ENCODE results near the gene OR51E1. TPM values are rescaled to one million over a fixed set of nuclear protein-coding genes. Genes with fewer than 3 reads are reported as not detected.

OR51E1 gene
- total RNA-seq, 2 experiments from 2014 or later: 0.09 TPM; not detected in 1

GRCh38 chr11:4684631-4685285 is 41.0 kb downstream of the OR51E1 start:
- Histone ChIP-seq H3K4me3 (ENCODE audit: low read depth, low read length, poor library complexity, severe bottlenecking) (no peak overlapping the region), H3K79me2 (ENCODE audit: insufficient read depth, low read depth, low read length) (no peaks in the 10 kb centered on the region), H3K4me1 (ENCODE audit: insufficient read depth, low read length, poor library complexity, severe bottlenecking) (no peaks in the 10 kb centered on the region), H3K9me2 (ENCODE audit: insufficient read depth, low read length) (no peaks in the 10 kb centered on the region), H4K20me1 (ENCODE audit: insufficient read depth, low read length) (no peaks in the 10 kb centered on the region), H3K36me3 (ENCODE audit: insufficient read depth, low read length) (no peaks in the 10 kb centered on the region), H3K9me3 (ENCODE audit: low read length) (no peaks in the 10 kb centered on the region), H2AFZ (ENCODE audit: low read length) (no peak overlapping the region), H3K4me2 (ENCODE audit: low read length) (no peak overlapping the region), H3K27ac (ENCODE audit: low read depth, low read length, poor library complexity, severe bottlenecking) (no peak overlapping the region)
- no peak for DNase-seq (ENCODE audit: low spot score)
- no peak for TF ChIP-seq EZH2phosphoT487 (IDR thresholded peaks at IDR 0.05; ENCODE audit: borderline replicate concordance, low read depth, low read length)
- TF ChIP-seq, protein P1, sequence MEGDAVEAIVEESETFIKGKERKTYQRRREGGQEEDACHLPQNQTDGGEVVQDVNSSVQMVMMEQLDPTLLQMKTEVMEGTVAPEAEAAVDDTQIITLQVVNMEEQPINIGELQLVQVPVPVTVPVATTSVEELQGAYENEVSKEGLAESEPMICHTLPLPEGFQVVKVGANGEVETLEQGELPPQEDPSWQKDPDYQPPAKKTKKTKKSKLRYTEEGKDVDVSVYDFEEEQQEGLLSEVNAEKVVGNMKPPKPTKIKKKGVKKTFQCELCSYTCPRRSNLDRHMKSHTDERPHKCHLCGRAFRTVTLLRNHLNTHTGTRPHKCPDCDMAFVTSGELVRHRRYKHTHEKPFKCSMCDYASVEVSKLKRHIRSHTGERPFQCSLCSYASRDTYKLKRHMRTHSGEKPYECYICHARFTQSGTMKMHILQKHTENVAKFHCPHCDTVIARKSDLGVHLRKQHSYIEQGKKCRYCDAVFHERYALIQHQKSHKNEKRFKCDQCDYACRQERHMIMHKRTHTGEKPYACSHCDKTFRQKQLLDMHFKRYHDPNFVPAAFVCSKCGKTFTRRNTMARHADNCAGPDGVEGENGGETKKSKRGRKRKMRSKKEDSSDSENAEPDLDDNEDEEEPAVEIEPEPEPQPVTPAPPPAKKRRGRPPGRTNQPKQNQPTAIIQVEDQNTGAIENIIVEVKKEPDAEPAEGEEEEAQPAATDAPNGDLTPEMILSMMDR (conservative IDR thresholded peaks at IDR 0.05; ENCODE audit: low read length): no peak
- BruUV-seq (replicated peaks): no TSS peak
- POLR2A ChIA-PET: no interaction called here
- CTCF ChIA-PET (ENCODE audit: unreplicated experiment): interaction anchor here (0.5 kb wide), 1 partner anchor 981 kb away, joined by 3 read pairs; no protein-coding TSS in a partner anchor
- intact Hi-C loops (cut with micrococcal nuclease; ENCODE audit: unreplicated experiment): no loop called here

GRCh38 chr11:4695442-4695841 is 51.7 kb downstream of the OR51E1 start:
- Histone ChIP-seq H3K27ac (ENCODE audit: low read depth, low read length, poor library complexity, severe bottlenecking) (no peak overlapping the region), H3K79me2 (ENCODE audit: insufficient read depth, low read depth, low read length) (no peaks in the 10 kb centered on the region), H3K4me2 (ENCODE audit: low read length) (no peak overlapping the region), H3K9me3 (ENCODE audit: low read length) (no peaks in the 10 kb centered on the region), H3K4me1 (ENCODE audit: insufficient read depth, low read length, poor library complexity, severe bottlenecking) (no peaks in the 10 kb centered on the region), H4K20me1 (ENCODE audit: insufficient read depth, low read length) (no peaks in the 10 kb centered on the region), H3K9me2 (ENCODE audit: insufficient read depth, low read length) (no peaks in the 10 kb centered on the region), H3K36me3 (ENCODE audit: insufficient read depth, low read length) (no peaks in the 10 kb centered on the region), H3K4me3 (ENCODE audit: low read depth, low read length, poor library complexity, severe bottlenecking) (no peak overlapping the region), H2AFZ (ENCODE audit: low read length) (no peak overlapping the region)
- intact Hi-C loops (cut with micrococcal nuclease; ENCODE audit: unreplicated experiment): no loop called here
- BruUV-seq (replicated peaks): no TSS peak
- CTCF ChIA-PET (ENCODE audit: unreplicated experiment): no interaction called here
- POLR2A ChIA-PET: no interaction called here
- DNase-seq (ENCODE audit: low spot score): no peak
- no peak for TF ChIP-seq EZH2phosphoT487 (IDR thresholded peaks at IDR 0.05; ENCODE audit: borderline replicate concordance, low read depth, low read length)
- TF ChIP-seq, protein P1 (conservative IDR thresholded peaks at IDR 0.05; ENCODE audit: low read length): no peak

- TF ChIP-seq EZH2phosphoT487 (IDR thresholded peaks at IDR 0.05; ENCODE audit: borderline replicate concordance, low read depth, low read length): no peak
- TF ChIP-seq, protein P1 (conservative IDR thresholded peaks at IDR 0.05; ENCODE audit: low read length): no peak
- no peaks in the 10 kb centered on the region for H3K9me2 ChIP-seq (ENCODE audit: insufficient read depth, low read length)
- H4K20me1 ChIP-seq (ENCODE audit: insufficient read depth, low read length): no peaks in the 10 kb centered on the region
- H3K27ac ChIP-seq (ENCODE audit: low read depth, low read length, poor library complexity, severe bottlenecking): no peak within 1 kb of the TSS
- no peaks in the 10 kb centered on the region for H3K4me1 ChIP-seq (ENCODE audit: insufficient read depth, low read length, poor library complexity, severe bottlenecking)
- POLR2A ChIA-PET: no interaction called here
- H3K4me3 ChIP-seq (ENCODE audit: low read depth, low read length, poor library complexity, severe bottlenecking): no peak within 1 kb of the TSS
- H3K36me3 ChIP-seq (ENCODE audit: insufficient read depth, low read length): no peaks in the 10 kb centered on the region
- DNase-seq (ENCODE audit: low spot score): no peak
- intact Hi-C loops (cut with micrococcal nuclease; ENCODE audit: unreplicated experiment): no loop called here
- H2AFZ ChIP-seq (ENCODE audit: low read length): no peak within 1 kb of the TSS
- CTCF ChIA-PET (ENCODE audit: unreplicated experiment): no interaction called here
- no peaks in the 10 kb centered on the region for H3K79me2 ChIP-seq (ENCODE audit: insufficient read depth, low read depth, low read length)
- H3K4me2 ChIP-seq (ENCODE audit: low read length): no peak within 1 kb of the TSS
- BruUV-seq (replicated peaks): no TSS peak
- H3K9me3 ChIP-seq (ENCODE audit: low read length): no peaks in the 10 kb centered on the region
These were observed 53.8 kb downstream of the OR51E1 start, which contains the start of gene OR51E2 for GRCh38 chr11:4697585-4697984. OR51E2 (minus strand) TSS chr11:4697853; CDS start chr11:4682711, 15,142 bp downstream.

Data from OCI-LY7 (cell line).